Measurements from ENCODE around the gene HCN3. TPM values are rescaled to one million over a fixed set of nuclear protein-coding genes. Genes with fewer than 3 reads are reported as not detected.

The HCN3 gene
- total RNA-seq, 2 donors from 2014 or later: 11.2 to 21.5 TPM

DNA sequence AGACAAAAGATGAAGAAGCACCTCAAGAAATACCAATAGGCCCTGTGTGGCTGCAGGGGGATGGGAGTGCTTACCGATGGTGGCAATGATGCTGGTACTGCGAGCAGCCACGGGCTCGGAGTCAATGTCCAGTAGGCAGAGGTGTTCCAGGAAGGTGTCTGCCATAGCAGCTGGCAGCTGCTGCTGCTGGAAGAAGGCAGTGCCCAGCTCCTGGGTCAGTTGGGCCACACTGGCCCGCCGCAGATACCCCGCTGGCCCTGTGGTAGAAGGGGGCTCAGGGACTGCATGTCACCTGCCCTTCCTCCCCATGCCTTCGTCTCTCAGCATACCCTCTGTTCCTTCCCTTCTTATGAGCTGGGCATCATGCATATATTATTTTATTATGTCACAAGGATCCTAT, 22.8 kb downstream of the HCN3 start:
- intact Hi-C loops (cut with DNase I, micrococcal nuclease): no loop called here
- ATAC-seq (no peak), DNase-seq (no peak)

DNA sequence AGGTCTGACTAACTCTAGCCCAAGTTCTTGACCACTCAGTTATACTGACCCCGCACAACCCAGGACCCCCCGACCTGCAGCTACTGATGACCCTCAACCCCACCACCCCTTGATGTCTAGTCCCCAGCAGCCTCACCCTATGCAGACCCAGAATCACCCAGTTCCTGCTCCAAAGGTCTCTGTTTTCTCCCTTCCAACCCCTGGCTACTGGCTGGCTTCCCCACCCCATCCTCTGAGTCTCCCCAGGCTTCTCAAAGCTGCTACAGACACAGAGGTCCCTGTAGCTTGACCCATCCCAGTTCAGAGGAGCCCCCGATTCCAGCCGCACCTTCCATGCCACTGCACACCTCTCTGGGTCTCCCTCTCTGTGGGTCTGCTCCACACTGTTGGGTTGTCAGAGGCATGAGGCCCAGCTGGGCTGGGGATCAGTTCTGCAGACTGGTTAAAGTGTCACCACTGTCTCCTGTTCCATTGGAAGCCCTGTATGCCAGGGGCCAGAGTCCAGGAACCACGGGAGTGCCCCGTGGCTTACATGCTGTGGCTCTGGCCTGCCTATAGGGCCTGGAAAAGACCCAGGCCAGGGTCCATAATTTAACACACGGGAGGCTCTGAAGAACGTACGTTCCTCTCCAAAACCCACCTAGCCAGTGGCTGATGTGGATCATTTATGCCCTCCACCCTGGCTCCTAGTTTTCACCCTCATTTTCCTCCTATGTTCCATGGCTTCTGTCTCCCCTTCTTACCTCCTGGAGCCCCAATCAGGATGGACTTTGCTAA, 23.5 kb downstream of the HCN3 start:
- intact Hi-C loops (cut with DNase I, micrococcal nuclease): no loop called here
- peak; percentile 89 for ATAC-seq
- DNase-seq: peak in 1 of 2 donors; percentile 40

DNA sequence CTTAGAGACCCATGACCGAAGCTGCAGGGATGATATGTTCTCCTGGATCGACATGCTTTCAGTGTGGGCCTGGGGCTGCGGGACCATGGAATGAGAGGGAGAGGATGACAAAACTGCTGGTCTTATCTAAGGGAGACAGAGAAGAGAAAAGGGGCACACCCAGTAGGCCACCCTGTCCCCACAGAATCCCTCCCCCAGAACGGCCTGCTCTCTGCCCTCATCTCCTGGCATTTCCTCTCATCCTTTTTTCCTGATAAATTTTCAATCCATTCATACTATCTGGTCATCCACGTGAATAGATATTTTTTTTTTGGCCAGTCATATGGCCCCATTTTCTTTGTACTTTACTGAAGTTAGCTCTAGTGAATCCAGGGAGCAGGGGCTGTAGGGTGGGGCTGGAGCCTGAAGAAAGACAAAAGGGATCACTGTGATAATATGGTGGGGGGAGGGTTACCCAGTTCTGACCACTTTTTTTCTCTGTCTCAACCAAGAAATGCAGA, 24.1 kb downstream of the HCN3 start, which contains the start of gene PKLR:
Gene PKLR (minus strand): TSS at position 97 of the 500 bp plus-strand sequence. CDS start 43 bp downstream, at position 54.
- DNase-seq (no peak), ATAC-seq (no peak)
- intact Hi-C loops (cut with DNase I, micrococcal nuclease): no loop called here

DNA sequence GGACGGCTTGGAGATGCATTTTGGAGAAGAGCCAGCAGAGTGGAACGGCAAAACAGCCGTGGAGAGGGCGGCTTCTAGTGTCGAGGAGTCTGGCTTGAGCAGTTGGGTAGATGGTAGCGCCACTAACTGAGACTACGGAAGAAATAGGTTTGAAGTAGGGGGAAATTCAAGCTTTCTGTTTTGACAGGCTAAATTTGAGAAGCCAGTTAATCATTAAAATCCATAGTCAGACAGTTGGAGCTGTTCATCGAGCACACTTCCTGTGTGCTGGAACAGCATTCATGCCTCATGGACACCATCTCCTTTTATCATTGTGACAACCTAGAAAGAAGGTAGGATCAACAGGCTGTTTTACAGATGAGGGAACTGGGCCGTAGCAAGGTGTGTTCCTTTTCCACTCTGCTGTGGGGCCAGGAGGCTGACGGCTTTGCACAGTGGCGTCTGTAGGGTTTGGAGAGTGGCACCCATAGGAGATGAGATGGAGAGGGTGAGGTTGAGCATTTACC, 27.3 kb downstream of the HCN3 start:
- ATAC-seq (no peak), DNase-seq (no peak)
- intact Hi-C loops (cut with DNase I, micrococcal nuclease): no loop called here

DNA sequence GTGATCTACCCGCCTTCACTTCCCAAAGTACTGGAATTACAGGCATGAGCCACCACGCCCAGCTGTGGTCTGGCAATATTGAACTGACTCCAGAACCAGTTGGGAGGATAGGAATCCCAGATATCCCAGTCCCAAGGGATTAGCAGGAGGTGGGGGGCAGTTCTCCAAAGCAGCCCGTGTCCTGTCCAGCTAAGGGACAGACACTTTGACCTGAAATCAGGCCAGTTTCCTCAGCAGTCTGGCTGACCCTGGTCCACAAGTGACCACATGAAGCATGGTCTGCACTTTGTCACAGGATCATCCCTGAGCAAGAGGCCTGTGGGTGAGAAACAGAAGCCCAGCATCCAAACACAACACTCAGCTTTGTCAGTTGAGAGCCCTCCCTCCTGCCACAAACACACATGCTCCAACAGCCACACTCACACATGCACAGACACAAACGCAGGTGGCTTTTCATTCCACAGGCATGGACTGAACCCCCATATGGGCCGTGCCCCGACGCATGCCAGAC, 28.7 kb downstream of the HCN3 start:
- DNase-seq: no peak
- intact Hi-C loops (cut with DNase I, micrococcal nuclease): no loop called here
- ATAC-seq: no peak

DNA sequence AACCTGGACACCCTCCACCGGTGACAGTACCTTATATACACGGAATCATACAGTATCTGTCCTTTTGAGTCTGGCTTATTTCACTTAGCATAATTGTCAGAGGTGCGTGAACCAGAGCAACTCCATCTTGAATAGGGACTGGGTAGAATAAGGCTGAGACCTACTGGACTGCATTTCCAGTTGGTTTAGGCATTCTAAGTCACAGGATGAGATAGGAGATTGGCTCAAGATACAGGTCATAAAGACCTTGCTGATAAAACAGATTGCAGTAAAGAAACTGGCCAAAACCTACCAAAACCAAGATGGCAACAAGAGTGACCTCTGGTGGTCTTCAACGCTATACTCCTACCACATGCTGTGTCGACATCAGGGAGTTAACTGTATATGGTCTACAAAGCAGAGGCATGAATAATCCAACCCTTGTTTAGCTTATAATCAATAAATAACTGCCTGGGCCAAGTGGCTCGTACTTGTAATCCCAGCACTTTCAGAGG, 30.0 kb downstream of the HCN3 start:
- intact Hi-C loops (cut with DNase I, micrococcal nuclease): no loop called here
- no peak for ATAC-seq
- DNase-seq: no peak

DNA sequence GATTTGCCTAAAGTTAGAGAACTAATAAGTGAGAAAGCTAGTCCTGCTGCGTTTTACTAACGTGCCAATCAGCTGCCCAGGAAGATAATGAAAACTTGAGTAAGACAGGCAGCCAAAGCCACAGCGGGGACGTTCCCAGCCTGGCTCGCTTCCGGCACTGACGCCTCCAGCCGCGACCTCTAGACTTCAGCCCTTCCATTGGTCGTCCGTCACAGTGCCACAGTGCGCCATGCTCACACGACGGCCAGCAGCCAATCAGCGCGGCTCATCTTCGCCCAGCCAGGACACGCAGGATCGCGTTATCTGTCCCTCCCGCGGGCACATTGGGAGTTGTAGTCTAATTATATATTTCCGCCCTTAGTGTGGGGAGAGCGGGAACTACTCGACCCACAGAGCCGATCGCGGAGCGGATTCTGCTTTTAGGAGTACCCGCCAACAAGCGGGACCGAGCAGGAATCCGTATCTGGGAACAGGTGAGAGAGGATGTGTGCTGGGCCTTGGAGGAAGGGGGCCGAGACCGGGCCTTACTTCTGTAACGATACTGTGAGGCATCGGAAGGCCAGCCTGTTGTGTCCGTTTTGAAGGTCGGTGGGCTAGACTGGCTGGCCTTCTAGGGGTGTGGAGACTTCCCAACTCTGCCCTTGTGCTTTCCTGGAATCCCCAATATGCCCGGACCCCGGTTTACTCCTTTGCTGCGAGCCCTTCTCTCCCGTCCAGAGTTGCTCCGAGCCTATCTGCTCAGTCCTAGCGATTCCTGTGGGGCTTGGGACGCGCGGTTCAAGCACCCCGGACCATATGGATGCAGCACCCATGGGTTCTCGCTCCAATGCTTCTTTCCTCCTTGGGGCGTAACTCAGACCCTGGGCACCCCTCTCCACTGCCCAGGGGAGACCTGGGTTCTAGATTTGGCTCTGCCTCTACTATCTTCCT, 31.5 kb downstream of the HCN3 start, which contains the start of gene FDPS:
Gene FDPS (plus strand): TSS at position 374 of the 930 bp plus-strand sequence. CDS start 924 bp downstream, outside the sequence.
- intact Hi-C loops (cut with DNase I, micrococcal nuclease): no loop called here
- DNase-seq: peak; percentile 97 to 99
- ATAC-seq: peak; percentile 94

DNA sequence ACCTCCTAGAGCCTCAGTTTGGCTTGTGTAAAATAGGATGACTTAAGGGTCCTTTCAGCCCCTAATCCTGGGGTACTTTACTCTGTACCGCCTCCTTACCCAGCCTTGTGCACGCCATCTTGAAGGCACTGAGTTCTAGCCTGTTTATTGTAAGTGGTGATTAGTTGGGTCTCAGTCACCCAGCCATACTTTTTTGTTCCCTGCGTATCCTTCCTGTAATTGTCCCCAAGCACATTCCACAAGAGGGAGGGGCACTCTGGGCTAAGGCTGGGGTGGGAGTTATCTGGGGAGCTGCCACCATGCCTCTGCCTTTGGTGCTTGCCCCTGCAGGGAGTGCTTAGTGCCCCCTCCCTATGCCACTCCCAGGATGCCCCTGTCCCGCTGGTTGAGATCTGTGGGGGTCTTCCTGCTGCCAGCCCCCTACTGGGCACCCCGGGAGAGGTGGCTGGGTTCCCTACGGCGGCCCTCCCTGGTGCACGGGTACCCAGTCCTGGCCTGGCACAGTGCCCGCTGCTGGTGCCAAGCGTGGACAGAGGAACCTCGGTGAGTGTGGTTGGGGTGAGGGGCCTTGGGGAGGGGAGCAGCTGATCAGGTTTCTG, 32.3 kb downstream of the HCN3 start:
- ATAC-seq (peak; percentile 29), DNase-seq (peak; percentile 46 to 69)
- intact Hi-C loops (cut with DNase I, micrococcal nuclease): no loop called here

DNA sequence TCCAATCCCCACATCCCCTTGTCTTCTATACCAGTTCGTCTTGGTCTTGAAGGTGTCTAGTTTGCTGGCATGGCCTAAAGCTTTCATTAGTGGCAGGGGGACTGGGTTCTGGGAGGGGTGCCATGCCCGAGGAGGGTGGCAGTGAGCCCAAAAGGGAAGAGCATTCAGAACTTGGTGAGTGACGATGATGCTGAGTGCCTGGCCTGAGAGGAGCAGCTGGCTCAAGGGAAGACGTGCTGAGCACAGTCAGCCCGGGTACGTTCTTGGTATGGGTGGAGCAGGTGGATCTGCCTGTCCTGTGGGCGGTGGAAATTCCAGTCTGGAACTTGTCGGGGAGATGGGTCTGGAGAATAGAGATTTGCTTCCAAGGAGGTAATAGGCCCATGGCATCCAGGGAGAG, 36.0 kb downstream of the HCN3 start:
- ATAC-seq: no peak
- intact Hi-C loops (cut with DNase I, micrococcal nuclease): no loop called here

DNA sequence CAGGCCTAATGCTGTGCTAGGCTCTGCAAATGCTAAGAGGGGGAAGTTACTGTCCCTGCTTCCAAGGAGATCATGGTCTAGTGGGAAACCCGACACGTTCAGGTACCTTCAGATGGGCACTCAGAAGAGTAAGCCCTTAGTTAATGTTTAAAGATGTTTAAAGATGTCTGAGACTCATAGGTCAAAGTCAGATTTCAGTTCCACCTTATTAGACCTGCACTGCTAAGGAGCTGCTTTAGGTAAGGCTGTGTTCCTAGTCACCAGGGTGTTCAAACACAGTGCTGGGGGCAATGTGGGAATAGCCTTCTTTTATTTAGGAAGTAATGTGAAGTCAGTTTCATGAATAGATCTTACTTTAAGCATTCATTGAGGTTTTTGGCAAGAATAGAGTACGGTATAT, 39.7 kb downstream of the HCN3 start:
- ATAC-seq (peak; percentile 60), DNase-seq (no peak)
- intact Hi-C loops (cut with DNase I, micrococcal nuclease): no loop called here

More for the DNA sequence above, 36.0 kb downstream of the HCN3 start:
- no peak for DNase-seq

DNA sequence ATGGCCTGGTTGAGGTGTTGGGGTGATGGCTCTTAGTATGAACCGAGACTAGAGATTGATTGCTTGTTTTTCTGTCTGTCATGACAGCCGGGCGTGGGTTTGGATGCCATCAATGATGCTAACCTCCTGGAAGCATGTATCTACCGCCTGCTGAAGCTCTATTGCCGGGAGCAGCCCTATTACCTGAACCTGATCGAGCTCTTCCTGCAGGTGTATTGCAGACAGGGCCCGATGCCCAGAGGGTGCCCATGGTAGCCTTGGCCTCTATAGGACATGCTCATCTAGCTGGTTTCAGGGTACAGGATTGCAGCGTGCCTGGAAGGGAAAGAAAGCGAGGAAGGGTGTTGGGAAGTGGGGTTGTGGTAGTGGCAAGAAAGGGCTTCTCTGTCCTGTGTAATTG, 40.8 kb downstream of the HCN3 start:
- intact Hi-C loops (cut with DNase I, micrococcal nuclease): no loop called here
- DNase-seq (no peak), ATAC-seq (no peak)

DNA sequence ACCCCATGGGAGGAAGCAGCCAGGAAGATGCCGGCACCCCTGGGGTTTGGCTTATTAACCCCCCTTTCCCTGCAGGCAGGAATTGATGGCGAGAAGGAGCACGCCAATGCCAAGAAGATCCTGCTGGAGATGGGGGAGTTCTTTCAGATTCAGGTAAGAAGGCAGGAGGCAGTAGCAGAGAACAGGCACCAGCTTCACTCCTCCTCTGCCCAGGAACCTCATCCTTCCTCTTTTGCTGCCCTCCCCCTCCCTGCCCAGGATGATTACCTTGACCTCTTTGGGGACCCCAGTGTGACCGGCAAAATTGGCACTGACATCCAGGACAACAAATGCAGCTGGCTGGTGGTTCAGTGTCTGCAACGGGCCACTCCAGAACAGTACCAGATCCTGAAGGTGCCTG, 42.3 kb downstream of the HCN3 start:
- intact Hi-C loops (cut with DNase I, micrococcal nuclease): no loop called here
- DNase-seq (no peak), ATAC-seq (no peak)

DNA sequence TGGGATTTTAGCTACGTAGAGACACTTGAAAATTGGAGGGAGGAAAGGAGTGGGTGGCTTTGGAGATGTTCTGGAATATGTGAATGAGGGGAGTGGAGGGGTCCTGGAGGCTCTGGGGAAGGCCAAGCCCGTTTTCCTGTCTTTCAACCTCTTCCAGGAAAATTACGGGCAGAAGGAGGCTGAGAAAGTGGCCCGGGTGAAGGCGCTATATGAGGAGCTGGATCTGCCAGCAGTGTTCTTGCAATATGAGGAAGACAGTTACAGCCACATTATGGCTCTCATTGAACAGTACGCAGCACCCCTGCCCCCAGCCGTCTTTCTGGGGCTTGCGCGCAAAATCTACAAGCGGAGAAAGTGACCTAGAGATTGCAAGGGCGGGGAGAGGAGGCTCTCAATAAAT, 43.0 kb downstream of the HCN3 start:
- intact Hi-C loops (cut with DNase I, micrococcal nuclease): loop anchor here in 1 of 2 donors (10.0 kb wide), 1 partner anchor 55 kb away; the partner anchor contains the start of gene SCAMP3
- ATAC-seq: no peak
- DNase-seq: no peak

DNA sequence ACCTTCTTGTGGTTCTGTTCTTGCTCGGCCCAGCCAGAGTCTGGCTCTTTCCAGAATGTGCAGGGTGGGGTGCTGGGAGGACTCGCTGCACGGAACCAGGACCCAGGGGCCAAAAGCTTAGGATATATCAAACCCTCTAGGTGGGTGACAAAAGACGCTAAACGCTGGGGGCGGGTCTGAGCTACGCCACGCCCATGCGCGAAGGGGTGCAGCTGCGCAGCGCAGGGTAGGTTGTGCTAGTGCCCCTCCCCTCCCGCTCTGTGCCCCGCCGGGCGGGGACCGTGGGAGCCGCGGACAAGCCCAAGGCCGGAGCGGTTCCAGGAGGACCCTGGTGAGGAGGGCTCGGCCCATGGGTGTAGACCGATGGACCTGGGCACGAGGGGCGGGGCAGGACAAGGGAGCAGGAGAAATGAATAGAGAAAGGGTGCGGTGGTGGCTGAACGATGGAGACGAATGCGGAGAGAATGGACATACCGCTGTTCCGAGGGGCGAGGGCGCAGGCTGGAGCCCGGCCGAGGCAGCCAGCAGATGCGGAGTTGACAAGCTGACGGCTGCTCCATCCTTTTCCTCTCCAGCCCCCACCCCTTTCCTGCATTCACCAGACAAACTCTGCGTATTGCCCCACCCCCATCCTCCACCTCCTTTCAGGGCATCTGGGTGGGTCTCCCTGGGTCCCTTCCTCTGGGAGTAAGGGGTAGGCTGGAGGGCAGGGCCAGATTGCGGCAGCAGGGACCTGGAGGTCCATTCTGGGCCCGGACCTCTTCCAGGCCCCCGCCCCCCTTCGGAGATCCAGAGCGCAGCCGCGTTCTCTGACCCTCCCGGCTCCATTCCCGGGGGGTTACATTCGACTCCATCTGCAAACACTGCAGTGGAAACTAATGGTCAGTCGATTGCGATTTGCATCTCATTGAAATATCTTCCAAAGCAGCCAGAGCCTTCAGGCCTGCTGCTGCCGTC, 43.7 kb downstream of the HCN3 start, which contains the start of gene RUSC1:
Gene RUSC1 (plus strand): TSS at position 234 of the 957 bp plus-strand sequence. CDS start 880 bp downstream, outside the sequence.
- DNase-seq (peak; percentile 88 to 91), ATAC-seq (peak; percentile 37)
- intact Hi-C loops (cut with DNase I, micrococcal nuclease): loop anchor here in 1 of 2 donors (10.0 kb wide), 1 partner anchor 56 kb away; the partner anchor contains the start of gene SCAMP3

DNA sequence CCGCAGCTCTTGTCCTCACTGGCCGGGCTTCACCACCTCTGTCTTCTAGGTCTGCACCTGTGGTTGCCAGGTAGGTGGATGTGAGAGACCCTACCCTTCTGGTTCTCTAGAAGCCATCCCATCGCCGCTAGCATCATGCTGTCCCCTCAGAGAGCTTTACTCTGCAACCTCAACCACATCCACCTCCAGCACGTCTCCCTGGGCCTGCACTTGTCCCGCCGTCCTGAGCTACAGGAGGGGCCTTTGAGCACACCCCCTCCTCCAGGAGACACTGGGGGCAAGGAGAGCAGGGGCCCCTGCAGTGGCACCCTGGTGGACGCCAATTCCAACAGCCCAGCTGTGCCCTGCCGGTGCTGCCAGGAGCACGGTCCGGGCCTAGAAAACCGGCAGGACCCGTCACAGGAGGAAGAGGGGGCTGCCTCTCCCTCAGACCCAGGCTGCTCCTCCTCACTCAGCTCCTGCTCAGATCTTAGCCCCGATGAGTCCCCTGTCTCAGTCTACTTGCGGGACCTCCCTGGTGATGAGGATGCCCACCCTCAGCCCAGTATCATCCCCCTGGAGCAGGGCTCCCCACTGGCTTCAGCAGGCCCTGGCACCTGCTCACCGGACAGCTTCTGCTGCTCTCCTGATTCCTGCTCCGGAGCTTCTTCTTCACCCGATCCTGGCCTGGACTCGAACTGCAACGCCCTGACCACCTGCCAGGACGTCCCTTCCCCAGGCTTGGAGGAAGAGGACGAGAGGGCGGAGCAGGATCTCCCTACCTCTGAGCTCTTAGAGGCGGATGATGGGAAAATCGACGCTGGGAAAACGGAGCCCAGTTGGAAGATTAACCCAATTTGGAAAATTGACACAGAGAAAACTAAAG, 44.6 kb downstream of the HCN3 start:
- DNase-seq: peak in 1 of 2 donors; percentile 31

DNA sequence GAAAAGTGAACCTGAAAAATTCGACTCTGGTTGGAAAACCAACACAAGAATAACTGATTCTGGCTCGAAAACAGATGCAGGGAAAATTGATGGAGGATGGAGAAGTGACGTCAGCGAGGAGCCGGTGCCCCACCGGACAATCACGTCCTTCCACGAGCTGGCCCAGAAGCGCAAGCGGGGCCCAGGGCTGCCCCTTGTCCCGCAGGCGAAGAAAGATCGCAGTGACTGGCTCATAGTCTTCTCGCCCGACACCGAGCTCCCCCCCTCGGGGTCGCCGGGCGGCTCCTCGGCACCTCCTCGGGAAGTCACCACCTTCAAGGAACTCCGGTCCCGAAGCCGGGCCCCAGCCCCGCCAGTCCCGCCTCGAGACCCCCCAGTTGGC, 45.3 kb downstream of the HCN3 start:
- no peak for ATAC-seq
- intact Hi-C loops (cut with DNase I, micrococcal nuclease): loop anchor here in 1 of 2 donors (10.0 kb wide), 1 partner anchor 58 kb away; the partner anchor contains the start of gene SCAMP3
- peak; percentile 46 to 56 for DNase-seq

More for the DNA sequence above, 44.6 kb downstream of the HCN3 start:
- intact Hi-C loops (cut with DNase I, micrococcal nuclease): loop anchor here in 1 of 2 donors (10.0 kb wide), 1 partner anchor 57 kb away; the partner anchor contains the start of gene SCAMP3
- no peak for ATAC-seq

Data from left colon (tissue), 2 donors.